AG09319 (cell line): ENCODE measurements around the gene TCF7L2.

Source experiments
- DNase-seq: peaks from one replicate; pipeline ENCODE4 v3.0.0-alpha.2; 2010; ENCODE audit warnings: low read depth; ENCODE audit errors: extremely low read depth
- CTCF ChIP-seq: IDR thresholded peaks from 2 replicates; pipeline ENCODE4 v1.5.1; 2011; ENCODE audit warnings: low read depth, mild to moderate bottlenecking, inconsistent platforms, low read length, moderate library complexity

TCF7L2 gene

GRCh38 chr10:113216102-113216501 lies 266.1 kb downstream of the TCF7L2 start:
- peak; percentile 20 for TF ChIP-seq CTCF
- no peak for DNase-seq
